ENCODE data around the gene ELOVL5.

DNA sequence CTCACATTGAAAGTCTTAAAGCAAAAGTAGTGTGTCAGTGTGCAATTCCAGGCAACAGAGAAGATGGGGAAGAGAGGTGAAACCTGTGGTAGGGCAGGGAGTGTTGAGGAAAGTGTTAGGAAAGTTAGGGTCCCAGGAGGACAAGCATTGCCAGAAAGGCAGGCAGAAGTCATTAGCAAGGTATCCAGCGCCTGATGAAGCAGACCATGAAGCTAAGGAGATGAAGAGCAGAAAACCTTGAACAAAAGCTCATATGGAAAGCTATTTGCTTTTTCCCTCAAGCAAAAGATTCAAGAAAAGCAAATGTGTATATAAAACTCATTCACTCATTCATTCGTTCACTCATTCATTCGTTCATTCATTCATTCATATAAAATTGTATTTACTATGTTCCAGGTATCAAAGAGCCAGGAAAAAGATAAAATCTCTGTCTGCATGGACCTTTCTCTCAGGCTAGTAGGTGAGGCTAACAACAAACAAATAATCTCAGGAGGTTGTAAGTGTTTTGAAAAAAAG is 96.5 kb downstream of the ELOVL5 start:
- TF ChIP-seq, protein P1, sequence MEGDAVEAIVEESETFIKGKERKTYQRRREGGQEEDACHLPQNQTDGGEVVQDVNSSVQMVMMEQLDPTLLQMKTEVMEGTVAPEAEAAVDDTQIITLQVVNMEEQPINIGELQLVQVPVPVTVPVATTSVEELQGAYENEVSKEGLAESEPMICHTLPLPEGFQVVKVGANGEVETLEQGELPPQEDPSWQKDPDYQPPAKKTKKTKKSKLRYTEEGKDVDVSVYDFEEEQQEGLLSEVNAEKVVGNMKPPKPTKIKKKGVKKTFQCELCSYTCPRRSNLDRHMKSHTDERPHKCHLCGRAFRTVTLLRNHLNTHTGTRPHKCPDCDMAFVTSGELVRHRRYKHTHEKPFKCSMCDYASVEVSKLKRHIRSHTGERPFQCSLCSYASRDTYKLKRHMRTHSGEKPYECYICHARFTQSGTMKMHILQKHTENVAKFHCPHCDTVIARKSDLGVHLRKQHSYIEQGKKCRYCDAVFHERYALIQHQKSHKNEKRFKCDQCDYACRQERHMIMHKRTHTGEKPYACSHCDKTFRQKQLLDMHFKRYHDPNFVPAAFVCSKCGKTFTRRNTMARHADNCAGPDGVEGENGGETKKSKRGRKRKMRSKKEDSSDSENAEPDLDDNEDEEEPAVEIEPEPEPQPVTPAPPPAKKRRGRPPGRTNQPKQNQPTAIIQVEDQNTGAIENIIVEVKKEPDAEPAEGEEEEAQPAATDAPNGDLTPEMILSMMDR (IDR thresholded peaks at IDR 0.05) = no peak
- TF ChIP-seq EZH2 (IDR thresholded peaks at IDR 0.05; ENCODE audit: borderline replicate concordance, insufficient read depth, low read depth, low read length, poor library complexity, severe bottlenecking) = no peak
